Parathyroid adenoma (tissue), 2 donors: Measurements from ENCODE around the gene HDHD2.
A peak's percentile ranks its signal among the peaks of the same experiment; 100 is the strongest.

Experiments
- H2AFZ ChIP-seq: fragments of 300-600 bp; sonication (generic); one replicate; pipeline ENCODE4 v1.7.0; 2017; ENCODE audit warnings: antibody characterized with exemption, mild to moderate bottlenecking
- H3K27ac ChIP-seq: fragments of 300-600 bp; sonication (generic); one replicate; pipeline ENCODE4 v1.7.0; 2017
- H3K27me3 ChIP-seq: fragments of 300-600 bp; sonication (generic); one replicate; pipeline ENCODE4 v1.7.0; 2017; ENCODE audit warnings: low read length; ENCODE audit not compliant: control insufficient read depth, insufficient read depth
- H3K36me3 ChIP-seq: fragments of 300-600 bp; sonication (generic); one replicate; pipeline ENCODE4 v1.7.0; 2017; ENCODE audit warnings: low read length; ENCODE audit not compliant: control insufficient read depth, insufficient read depth
- H3K4me1 ChIP-seq: fragments of 300-600 bp; sonication (generic); one replicate; pipeline ENCODE4 v1.7.0; 2017; ENCODE audit warnings: control low read depth
- H3K4me2 ChIP-seq: fragments of 300-600 bp; sonication (generic); one replicate; pipeline ENCODE4 v1.7.0; 2017; ENCODE audit warnings: low read length
- H3K4me3 ChIP-seq: fragments of 300-600 bp; sonication (generic); one replicate; pipeline ENCODE4 v1.7.0; 2017; ENCODE audit warnings: low read depth, low read length
- H3K79me2 ChIP-seq: fragments of 300-600 bp; sonication (generic); one replicate; pipeline ENCODE4 v1.7.0; 2017; ENCODE audit warnings: control low read depth
- H3K9ac ChIP-seq: fragments of 300-600 bp; sonication (generic); one replicate; pipeline ENCODE4 v1.7.0; 2017; ENCODE audit warnings: mild to moderate bottlenecking
- H3K9me3 ChIP-seq: fragments of 300-600 bp; sonication (generic); one replicate; pipeline ENCODE4 v1.7.0; 2017; ENCODE audit warnings: low read length; ENCODE audit not compliant: control insufficient read depth
- CTCF ChIP-seq: fragments of 300-600 bp; sonication (generic); IDR thresholded peaks from one replicate; pipeline ENCODE4 v1.7.0; 2017; ENCODE audit warnings: antibody characterized with exemption, mild to moderate bottlenecking
- donor health status: primary hyperparathyroidism.

The HDHD2 gene

GRCh38 chr18:47100212-47100831 lies 50.0 kb downstream of the HDHD2 start:
- no peak overlapping the region for H3K27ac ChIP-seq
- no peaks in the 10 kb centered on the region for H3K79me2 ChIP-seq
- no peak overlapping the region for H3K9ac ChIP-seq
- H3K4me3 ChIP-seq: no peak overlapping the region
- H3K27me3 ChIP-seq: no peaks in the 10 kb centered on the region
- no peaks in the 10 kb centered on the region for H3K9me3 ChIP-seq
- H3K4me1 ChIP-seq: no peaks in the 10 kb centered on the region
- peak; percentile 71 for TF ChIP-seq CTCF
- H3K4me2 ChIP-seq: no peak overlapping the region
- no peak overlapping the region for H2AFZ ChIP-seq
- no peaks in the 10 kb centered on the region for H3K36me3 ChIP-seq

DNA sequence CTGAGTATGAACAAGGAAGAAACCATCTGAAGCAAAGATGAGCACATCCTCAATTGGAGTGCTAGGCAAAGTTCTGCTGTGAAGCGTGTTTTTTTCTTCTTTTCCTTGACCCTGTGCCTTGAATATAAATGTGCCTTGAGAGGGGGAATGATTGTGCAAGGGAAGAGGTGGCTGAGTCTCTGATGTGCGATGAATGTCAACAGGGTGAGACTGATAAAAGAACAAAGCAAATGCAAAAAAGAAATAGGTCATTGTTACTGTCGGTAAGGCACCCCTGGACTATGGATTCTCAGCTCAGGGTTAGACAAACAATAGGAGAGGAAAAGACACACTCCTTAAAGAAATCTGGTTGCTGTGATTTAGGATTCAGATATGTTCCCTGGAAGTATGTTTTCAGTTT lies 54.5 kb downstream of the HDHD2 start:
- no peaks in the 10 kb centered on the region for H3K4me1 ChIP-seq
- H3K4me2 ChIP-seq: no peak overlapping the region
- TF ChIP-seq CTCF: no peak
- H3K79me2 ChIP-seq: no peaks in the 10 kb centered on the region
- H3K9me3 ChIP-seq: no peaks in the 10 kb centered on the region
- no peak overlapping the region for H2AFZ ChIP-seq
- H3K27ac ChIP-seq: no peak overlapping the region
- no peaks in the 10 kb centered on the region for H3K36me3 ChIP-seq
- H3K4me3 ChIP-seq: no peak overlapping the region
- H3K27me3 ChIP-seq: no peaks in the 10 kb centered on the region
- H3K9ac ChIP-seq: no peak overlapping the region

- Histone ChIP-seq H3K9ac (no peak overlapping the region), H3K4me2 (no peak overlapping the region), H3K9me3 (no peaks in the 10 kb centered on the region), H3K4me1 (no peaks in the 10 kb centered on the region), H3K27me3 (no peaks in the 10 kb centered on the region), H2AFZ (no peak overlapping the region), H3K4me3 (no peak overlapping the region), H3K27ac (no peak overlapping the region), H3K36me3 (no peaks in the 10 kb centered on the region), H3K79me2 (no peaks in the 10 kb centered on the region)
- no peak for TF ChIP-seq CTCF
These were observed 62.6 kb downstream of the HDHD2 start for GRCh38 chr18:47087676-47088075.

DNA sequence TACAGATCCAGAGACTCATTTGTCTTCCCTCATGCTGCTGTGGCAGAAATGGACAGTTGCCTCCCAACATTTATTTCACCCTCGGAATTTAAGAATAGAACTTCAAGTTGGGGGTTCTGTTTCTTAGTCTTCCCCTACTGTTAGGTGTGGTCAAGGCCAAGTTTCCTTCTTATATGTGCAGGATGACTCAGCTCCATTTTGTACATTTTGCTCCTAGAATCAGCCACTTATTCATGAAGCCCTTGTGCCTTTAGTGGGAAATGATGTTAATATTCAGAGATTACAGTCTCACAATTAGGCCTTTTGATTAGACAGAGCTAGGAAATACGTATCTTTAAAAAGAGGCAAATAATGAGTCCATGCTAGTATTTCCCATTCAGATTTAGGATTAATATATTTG lies 68.7 kb downstream of the HDHD2 start:
- Histone ChIP-seq H3K9ac (no peak overlapping the region), H3K36me3 (no peaks in the 10 kb centered on the region), H2AFZ (no peak overlapping the region), H3K27me3 (no peaks in the 10 kb centered on the region), H3K4me1 (no peaks in the 10 kb centered on the region), H3K4me3 (no peak overlapping the region), H3K79me2 (no peaks in the 10 kb centered on the region), H3K9me3 (no peaks in the 10 kb centered on the region), H3K27ac (no peak overlapping the region), H3K4me2 (no peak overlapping the region)
- no peak for TF ChIP-seq CTCF

GRCh38 chr18:47080872-47081271 lies 69.4 kb downstream of the HDHD2 start:
- H3K4me3 ChIP-seq: no peak overlapping the region
- H3K36me3 ChIP-seq: no peaks in the 10 kb centered on the region
- H3K9me3 ChIP-seq: no peaks in the 10 kb centered on the region
- H3K4me2 ChIP-seq: no peak overlapping the region
- H3K4me1 ChIP-seq: no peaks in the 10 kb centered on the region
- H2AFZ ChIP-seq: no peak overlapping the region
- H3K9ac ChIP-seq: no peak overlapping the region
- H3K27ac ChIP-seq: no peak overlapping the region
- TF ChIP-seq CTCF: no peak
- H3K27me3 ChIP-seq: no peaks in the 10 kb centered on the region
- no peaks in the 10 kb centered on the region for H3K79me2 ChIP-seq
